Endothelial cell of umbilical vein (primary cell): ENCODE measurements around the gene METTL27. TPM values are rescaled to one million over a fixed set of nuclear protein-coding genes. Genes with fewer than 3 reads are reported as not detected.
A peak's percentile ranks its signal among the peaks of the same experiment; 100 is the strongest.
"Not testable (repeated sequence)": the region's sequence is repeated elsewhere in the genome, so short reads cannot be mapped to it uniquely, and the experiment has no call there.

Source experiments
- BruUV-seq: library from RNA; stranded (reverse); fragments of 400-500 nt; replicated peaks from 2 replicates; lab custom pipeline; 2021; lab: Mats Ljungman, UMichigan
- CTCF ChIA-PET: fragments of 300-600, 350-600 bp; sonication (Branson Sonifier 250); formaldehyde crosslinking; loops from one replicate; lab custom pipeline; 2021; ENCODE audit warnings: antibody characterized with exemption, inconsistent platforms; lab: Charles Lee
- POLR2A ChIA-PET: fragments of 300-600, 350-600 bp; sonication (Branson Sonifier 250); formaldehyde crosslinking; loops from one replicate; lab custom pipeline; 2021; ENCODE audit warnings: antibody characterized with exemption, inconsistent platforms; lab: Charles Lee
- DNase-seq: peaks from one replicate; pipeline ENCODE4 v3.0.0-alpha.2; 2011; ENCODE audit warnings: low read depth, low spot score
- FAIRE-seq: peaks from 2 replicates; lab custom pipeline; 2011; peaks lifted over from hg19 to GRCh38; lab: Jason Lieb, UNC
- H2AFZ ChIP-seq: 2 replicates; pipeline ENCODE4 v1.6.0; 2012; ENCODE audit warnings: low read depth, low read length, control low read depth, inconsistent platforms
- H3K27ac ChIP-seq: 2 replicates; pipeline ENCODE4 v1.5.1; 2011; ENCODE audit warnings: low read depth, mild to moderate bottlenecking, control low read depth, low read length, moderate library complexity; ENCODE audit not compliant: insufficient read depth
- H3K27me3 ChIP-seq, 2 experiments: 2 replicates each; pipeline versions ENCODE4 v1.6.0 to v1.6.1; 2011; ENCODE audit warnings: low read length in 2 of 2, mixed read lengths in 1 of 2; ENCODE audit not compliant: control insufficient read depth in 2 of 2, insufficient read depth in 2 of 2
- H3K36me3 ChIP-seq, 2 experiments: 2 replicates in 1 of 2; 3 replicates in 1 of 2; pipeline ENCODE4 v1.5.1; 2011; ENCODE audit warnings: low read length in 2 of 2, mild to moderate bottlenecking in 1 of 2, moderate library complexity in 1 of 2; ENCODE audit not compliant: control insufficient read depth in 2 of 2, insufficient read depth in 2 of 2; ENCODE audit errors: extremely low read depth in 1 of 2
- H3K4me1 ChIP-seq: 3 replicates; pipeline ENCODE4 v1.5.1; 2011; ENCODE audit warnings: mild to moderate bottlenecking, low read length; ENCODE audit not compliant: control insufficient read depth, insufficient read depth; ENCODE audit errors: extremely low read depth
- H3K4me2 ChIP-seq: 2 replicates; pipeline ENCODE4 v1.6.1; 2011; ENCODE audit warnings: low read length, control low read depth, mixed read lengths; ENCODE audit not compliant: insufficient read depth
- H3K4me3 ChIP-seq, 3 experiments: fragments of 200-600 bp in 1 of 3; sonication (generic), shearing (Covaris generic) in 1 of 3; replicated peaks in 1 of 3; 2 replicates each; pipeline ENCODE4 v1.5.1; 2011 to 2016; ENCODE audit warnings: control low read depth in 3 of 3, low read length in 3 of 3, mild to moderate bottlenecking in 2 of 3, inconsistent platforms in 1 of 3, low read depth in 1 of 3, moderate library complexity in 1 of 3; ENCODE audit not compliant: insufficient read depth in 1 of 3
- H3K79me2 ChIP-seq: 2 replicates; pipeline ENCODE4 v1.6.0; 2012; ENCODE audit warnings: low read length, inconsistent platforms; ENCODE audit not compliant: control insufficient read depth, insufficient read depth
- H3K9ac ChIP-seq: replicated peaks from 2 replicates; pipeline ENCODE3; 2011; ENCODE audit warnings: low read length, control low read depth; ENCODE audit not compliant: insufficient read depth; ENCODE audit errors: extremely low read depth
- H3K9me1 ChIP-seq: replicated peaks from 3 replicates; pipeline ENCODE4 v1.6.0; 2011; ENCODE audit warnings: mild to moderate bottlenecking, low read length; ENCODE audit not compliant: control insufficient read depth, insufficient read depth; ENCODE audit errors: extremely low read depth
- H3K9me3 ChIP-seq: replicated peaks from 2 replicates; pipeline ENCODE4 v1.5.1; 2012; ENCODE audit warnings: low read length, inconsistent platforms; ENCODE audit not compliant: control insufficient read depth, insufficient read depth
- H4K20me1 ChIP-seq: replicated peaks from 2 replicates; pipeline ENCODE3; 2011; ENCODE audit warnings: mild to moderate bottlenecking, low read length; ENCODE audit not compliant: control insufficient read depth, insufficient read depth; ENCODE audit errors: extremely low read depth
- EZH2 ChIP-seq: IDR thresholded peaks from 2 replicates; pipeline ENCODE4 v1.6.1; 2012; ENCODE audit warnings: borderline replicate concordance, low read depth, mild to moderate bottlenecking, moderate library complexity, low read length, inconsistent platforms; ENCODE audit not compliant: severe bottlenecking
- FOS ChIP-seq: IDR thresholded peaks from 2 replicates; pipeline ENCODE4 v1.6.1; 2011; ENCODE audit warnings: mild to moderate bottlenecking, low read length, moderate library complexity, borderline replicate concordance; ENCODE audit not compliant: insufficient read depth
- JUN ChIP-seq: IDR thresholded peaks from 2 replicates; pipeline ENCODE4 v1.6.1; 2011; ENCODE audit warnings: borderline replicate concordance, low read depth; ENCODE audit not compliant: insufficient read length, insufficient read depth
- MAX ChIP-seq: IDR thresholded peaks from 2 replicates; pipeline ENCODE4 v1.6.1; 2011; ENCODE audit not compliant: insufficient read depth, insufficient read length
- POLR2A ChIP-seq: IDR thresholded peaks from 2 replicates; pipeline ENCODE4 v1.6.1; 2012; ENCODE audit warnings: low read depth, mild to moderate bottlenecking, control low read depth, low read length
- POLR2AphosphoS5 ChIP-seq: IDR thresholded peaks from 2 replicates; pipeline ENCODE4 v1.6.1; 2012; ENCODE audit warnings: low read depth, mild to moderate bottlenecking, control low read depth, low read length, moderate library complexity; ENCODE audit not compliant: insufficient read depth
- dilution Hi-C: fragments of 300-500 bp; cut with MboI; formaldehyde crosslinking; loops from one replicate; pipeline ENCODE4 v1.15.0; 2019; ENCODE audit warnings: low sequenced_read_pairs; ENCODE audit not compliant: extremely low pct_ligation_motif_present
- intact Hi-C: fragments of 100-400 bp; cut with micrococcal nuclease; formaldehyde crosslinking; loops from one replicate; pipeline ENCODE4 v1.10.0; 2022
- polyA plus RNA-seq, 4 experiments: library from polyadenylated mRNA; depleted of rRNA in 3 of 4; stranded (reverse) in 3 of 4; unstranded in 1 of 4; fragments of >200 nt; gene quantifications; 2 replicates each; pipeline versions ENCODE4 v1.2.1 to v1.2.3, GENCODE V29; 2011 to 2012; ENCODE audit warnings: missing spikeins in 1 of 4
- total RNA-seq: library from RNA; stranded (reverse); gene quantifications from 2 replicates; pipeline ENCODE4 v1.2.3, GENCODE V29; 2021

Gene METTL27
- total and polyA plus RNA-seq, 2 donors (not counting 3 experiments of a cell fraction or from before 2014, with no cell fraction given): 6.9 to 10.8 TPM

- Histone ChIP-seq H3K4me3 (no peak overlapping the region), H3K27ac (no peak overlapping the region), H3K9ac (no peak overlapping the region), H3K4me2 (no peak overlapping the region), H3K79me2 (no peaks in the 10 kb centered on the region), H3K27me3 (no peaks in the 10 kb centered on the region), H3K4me1 (peaks cover 5% of the 10 kb centered on the region), H3K9me3 (no peaks in the 10 kb centered on the region), H3K36me3 (no peaks in the 10 kb centered on the region), H2AFZ (no peak overlapping the region), H3K9me1 (no peaks in the 10 kb centered on the region), H4K20me1 (no peaks in the 10 kb centered on the region)
- dilution Hi-C loops: no loop called here
- TF ChIP-seq MAX (no peak), JUN (no peak)
- POLR2A ChIA-PET: no interaction called here
- CTCF ChIA-PET: interaction anchor here (2.7 kb wide), 1 partner anchor 9 kb away, joined by 15 read pairs; no protein-coding TSS in a partner anchor
- FAIRE-seq: no peak
- BruUV-seq: no TSS peak
- DNase-seq: no peak
- intact Hi-C loops: no loop called here
Measured at GRCh38 chr7:73801577-73801976, 40.7 kb downstream of the METTL27 start.

GRCh38 chr7:73799282-73800141, 42.8 kb downstream of the METTL27 start:
- CTCF ChIA-PET: interaction anchor here (1.5 to 2.7 kb wide), 2 partner anchors 11 to 20 kb away, joined by 3 to 15 read pairs; no protein-coding TSS in a partner anchor
- FAIRE-seq: peak; percentile 72
- intact Hi-C loops: no loop called here

GRCh38 chr7:73797176-73797575, 45.1 kb downstream of the METTL27 start:
- H3K4me1 ChIP-seq, FAIRE-seq, CTCF ChIA-PET, H3K36me3 ChIP-seq, POLR2A ChIA-PET, dilution Hi-C loops, H3K9me1 ChIP-seq, H3K27ac ChIP-seq, H3K9me3 ChIP-seq, H3K4me3 ChIP-seq, BruUV-seq, H2AFZ ChIP-seq, H3K79me2 ChIP-seq, H3K4me2 ChIP-seq, H4K20me1 ChIP-seq, H3K27me3 ChIP-seq, H3K9ac ChIP-seq, DNase-seq, intact Hi-C loops: not testable (repeated sequence)

More at GRCh38 chr7:73799282-73800141, 42.8 kb downstream of the METTL27 start:
- H3K4me1 ChIP-seq: peaks cover 5% of the 10 kb centered on the region
- no peak for DNase-seq
- H3K79me2 ChIP-seq: no peaks in the 10 kb centered on the region
- no TSS peak for BruUV-seq
- TF ChIP-seq EZH2: no peak
- no peak for TF ChIP-seq POLR2A
- no peak for TF ChIP-seq MAX
- peak; percentile 27 for TF ChIP-seq FOS
- no peak for TF ChIP-seq POLR2AphosphoS5
- peak; percentile 4 for TF ChIP-seq JUN
- H4K20me1 ChIP-seq: no peaks in the 10 kb centered on the region
- no peak overlapping the region for H2AFZ ChIP-seq
- no peaks in the 10 kb centered on the region for H3K9me3 ChIP-seq
- H3K9ac ChIP-seq: no peak overlapping the region
- H3K9me1 ChIP-seq: no peaks in the 10 kb centered on the region
- no peaks in the 10 kb centered on the region for H3K36me3 ChIP-seq
- dilution Hi-C loops: no loop called here
- POLR2A ChIA-PET: no interaction called here
- H3K27ac ChIP-seq: no peak overlapping the region
- no peak overlapping the region for H3K4me3 ChIP-seq
- H3K27me3 ChIP-seq: no peaks in the 10 kb centered on the region
- peak overlapping the region; percentile 17 for H3K4me2 ChIP-seq
